ENCODE results near the gene EFNB3. TPM values are rescaled to one million over a fixed set of nuclear protein-coding genes. Genes with fewer than 3 reads are reported as not detected.

EFNB3 gene
- 1.3 to 1.6 TPM (median 1.5 TPM) in 5 replicates for total RNA-seq (2022; extraction: Qiagen RNA extraction; ENCODE audit: low read depth)

GRCh38 chr17:7704601-7705268, at the start of gene EFNB3:
EFNB3 (plus strand) TSS chr17:7705202; CDS start chr17:7705599, 397 bp downstream.

GRCh38 chr17:7687072-7687907, 17.7 kb upstream of the EFNB3 start, which contains the start of gene TP53:
TP53 (minus strand) TSS chr17:7687490; CDS start chr17:7676594, 10,896 bp downstream.

GRCh38 chr17:7687908-7688807, 16.8 kb upstream of the EFNB3 start, which contains the start of gene WRAP53:
WRAP53 (plus strand) TSS chr17:7688477; CDS start chr17:7688649, 172 bp downstream.

GRCh38 chr17:7716901-7717755, 12.1 kb downstream of the EFNB3 start, which contains the start of gene DNAH2:
DNAH2 (plus strand) TSS chr17:7717744; CDS start chr17:7719735, 1,991 bp downstream.

Other genes starting within 250 kb of the EFNB3 start
- gene ZBTB4, start 225.6 kb upstream of the EFNB3 start, total RNA-seq (2022; extraction: Qiagen RNA extraction; ENCODE audit: low read depth): 18.5 to 23.4 TPM (median 22.7 TPM) in 5 replicates
- not detected in 5 replicates for gene SLC35G6, start 223.8 kb upstream of the EFNB3 start, total RNA-seq (2022; extraction: Qiagen RNA extraction; ENCODE audit: low read depth)
- 63.4 to 76.8 TPM (median 71.8 TPM) in 5 replicates for gene POLR2A, start 220.8 kb upstream of the EFNB3 start, total RNA-seq (2022; extraction: Qiagen RNA extraction; ENCODE audit: low read depth)
- gene TNFSF12, start 156.1 kb upstream of the EFNB3 start, total RNA-seq (2022; extraction: Qiagen RNA extraction; ENCODE audit: low read depth): 9.1 to 12.2 TPM (median 10.8 TPM) in 5 replicates
- 0.37 to 1.1 TPM (median 0.87 TPM) in 5 replicates for gene TNFSF13, start 146.5 kb upstream of the EFNB3 start, total RNA-seq (2022; extraction: Qiagen RNA extraction; ENCODE audit: low read depth)
- gene SENP3, start 143.3 kb upstream of the EFNB3 start, total RNA-seq (2022; extraction: Qiagen RNA extraction; ENCODE audit: low read depth): 85.2 to 101 TPM (median 93.8 TPM) in 5 replicates
- gene CD68, start 125.6 kb upstream of the EFNB3 start, total RNA-seq (2022; extraction: Qiagen RNA extraction; ENCODE audit: low read depth): 25.6 to 35.0 TPM (median 28.2 TPM) in 5 replicates
- gene MPDU1, start 121.3 kb upstream of the EFNB3 start, total RNA-seq (2022; extraction: Qiagen RNA extraction; ENCODE audit: low read depth): 112 to 145 TPM (median 126 TPM) in 5 replicates
- gene SOX15, start 115.1 kb upstream of the EFNB3 start, total RNA-seq (2022; extraction: Qiagen RNA extraction; ENCODE audit: low read depth): 0.13 to 0.30 TPM (median 0.14 TPM) in 5 replicates
- gene FXR2, start 90.3 kb upstream of the EFNB3 start, total RNA-seq (2022; extraction: Qiagen RNA extraction; ENCODE audit: low read depth): 44.0 to 59.8 TPM (median 56.2 TPM) in 5 replicates
- gene SAT2, start 77.4 kb upstream of the EFNB3 start, total RNA-seq (2022; extraction: Qiagen RNA extraction; ENCODE audit: low read depth): 65.1 to 91.4 TPM (median 81.4 TPM) in 5 replicates
- gene SHBG, start 75.1 kb upstream of the EFNB3 start, total RNA-seq (2022; extraction: Qiagen RNA extraction; ENCODE audit: low read depth): 0.29 to 1.1 TPM (median 0.42 TPM) in 5 replicates
- gene ATP1B2, start 54.3 kb upstream of the EFNB3 start, total RNA-seq (2022; extraction: Qiagen RNA extraction; ENCODE audit: low read depth): 0.12 to 0.42 TPM (median 0.26 TPM) in 5 replicates
- gene TP53, start 17.7 kb upstream of the EFNB3 start, total RNA-seq (2022; extraction: Qiagen RNA extraction; ENCODE audit: low read depth): 38.4 to 46.5 TPM (median 42.3 TPM) in 5 replicates
- 29.3 to 48.6 TPM (median 40.8 TPM) in 5 replicates for gene WRAP53, start 16.7 kb upstream of the EFNB3 start, total RNA-seq (2022; extraction: Qiagen RNA extraction; ENCODE audit: low read depth)
- 0.01 to 0.10 TPM (median 0.05 TPM) in 4 of 5 replicates, not detected in the other for gene DNAH2, start 12.5 kb downstream of the EFNB3 start, total RNA-seq (2022; extraction: Qiagen RNA extraction; ENCODE audit: low read depth)
- 9.9 to 17.7 TPM (median 12.8 TPM) in 5 replicates for gene KDM6B, start 129.0 kb downstream of the EFNB3 start, total RNA-seq (2022; extraction: Qiagen RNA extraction; ENCODE audit: low read depth)
- gene TMEM88, start 149.9 kb downstream of the EFNB3 start, total RNA-seq (2022; extraction: Qiagen RNA extraction; ENCODE audit: low read depth): 0.23 to 0.92 TPM (median 0.82 TPM) in 5 replicates
- gene NAA38, start 152.4 kb downstream of the EFNB3 start, total RNA-seq (2022; extraction: Qiagen RNA extraction; ENCODE audit: low read depth): 210 to 251 TPM (median 223 TPM) in 5 replicates
- gene CYB5D1, start 152.8 kb downstream of the EFNB3 start, total RNA-seq (2022; extraction: Qiagen RNA extraction; ENCODE audit: low read depth): 19.1 to 21.6 TPM (median 19.8 TPM) in 5 replicates
- gene CHD3, start 183.6 kb downstream of the EFNB3 start, total RNA-seq (2022; extraction: Qiagen RNA extraction; ENCODE audit: low read depth): 52.0 to 66.7 TPM (median 61.6 TPM) in 5 replicates
- gene RNF227, start 211.1 kb downstream of the EFNB3 start, total RNA-seq (2022; extraction: Qiagen RNA extraction; ENCODE audit: low read depth): 1.0 to 1.7 TPM (median 1.1 TPM) in 5 replicates
- gene KCNAB3, start 224.7 kb downstream of the EFNB3 start, total RNA-seq (2022; extraction: Qiagen RNA extraction; ENCODE audit: low read depth): 1.7 to 2.9 TPM (median 2.0 TPM) in 5 replicates
- gene TRAPPC1, start 226.7 kb downstream of the EFNB3 start, total RNA-seq (2022; extraction: Qiagen RNA extraction; ENCODE audit: low read depth): 298 to 338 TPM (median 306 TPM) in 5 replicates
- gene CNTROB, start 227.0 kb downstream of the EFNB3 start, total RNA-seq (2022; extraction: Qiagen RNA extraction; ENCODE audit: low read depth): 32.2 to 41.3 TPM (median 38.3 TPM) in 5 replicates